ENCODE results near the gene IPMK.
A peak's percentile ranks its signal among the peaks of the same experiment; 100 is the strongest.
"Not testable (repeated sequence)": the region's sequence is repeated elsewhere in the genome, so short reads cannot be mapped to it uniquely, and the experiment has no call there.

The IPMK gene

DNA sequence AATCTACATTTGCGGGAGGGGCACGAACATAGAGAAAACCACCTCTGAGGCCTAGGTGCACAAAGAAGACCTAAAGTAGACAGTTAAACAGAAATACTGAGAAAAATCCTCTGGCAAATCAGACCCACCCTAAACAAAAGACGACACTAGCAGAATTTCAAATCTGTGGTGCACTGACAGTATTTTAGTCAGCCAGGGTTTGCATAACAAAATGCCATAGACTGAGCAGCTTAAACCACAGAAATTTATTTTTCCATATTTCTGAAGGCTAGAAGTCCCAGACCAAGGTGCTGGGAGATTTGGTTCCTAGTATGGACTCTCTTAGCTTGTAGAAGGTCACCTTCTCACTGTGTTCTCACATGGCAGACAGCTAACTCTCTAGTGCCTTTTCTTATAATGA is 26.3 kb downstream of the IPMK start:
- DNase-seq (ENCODE audit: low spot score) (no peak), ATAC-seq (ENCODE audit: low read depth) (no peak)
- H3K27ac ChIP-seq (ENCODE audit: poor library complexity, severe bottlenecking): no peak overlapping the region

DNA sequence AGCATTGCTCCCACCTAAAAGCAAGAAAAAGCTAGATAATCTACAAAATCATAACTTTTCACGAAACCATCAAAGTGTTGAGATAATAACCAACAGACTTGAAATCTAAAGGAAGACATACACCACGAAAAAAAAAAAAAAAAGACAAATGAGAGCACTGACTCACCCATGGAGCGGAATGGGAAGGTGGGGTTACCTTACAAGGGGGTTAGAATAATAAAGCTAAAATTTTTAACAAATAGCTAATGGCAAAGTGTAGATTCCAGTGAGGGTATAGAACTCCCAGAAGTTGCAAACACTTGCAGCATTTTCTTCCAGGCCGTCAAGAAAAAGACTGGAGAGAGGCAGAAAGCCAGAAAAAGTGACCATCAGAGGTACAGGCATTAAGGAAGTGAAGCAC is 27.2 kb downstream of the IPMK start:
- no peak for TF ChIP-seq CTCF (IDR thresholded peaks at IDR 0.05; ENCODE audit: poor library complexity, severe bottlenecking)

More for the DNA sequence above, 26.3 kb downstream of the IPMK start:
- H3K9me3 ChIP-seq (ENCODE audit: severe bottlenecking): no peaks in the 10 kb centered on the region
- TF ChIP-seq CTCF (IDR thresholded peaks at IDR 0.05; ENCODE audit: poor library complexity, severe bottlenecking): no peak
- no peaks in the 10 kb centered on the region for H3K27me3 ChIP-seq (ENCODE audit: insufficient read depth, poor library complexity, severe bottlenecking)
- peaks cover 29% of the 10 kb centered on the region for H3K4me1 ChIP-seq (ENCODE audit: insufficient read depth, poor library complexity, severe bottlenecking)
- H3K36me3 ChIP-seq (ENCODE audit: low read depth): no peaks in the 10 kb centered on the region
- H3K4me3 ChIP-seq (ENCODE audit: severe bottlenecking): no peak overlapping the region

GRCh38 chr10:58239561-58240169 is 28.0 kb downstream of the IPMK start:
- H3K36me3 ChIP-seq (ENCODE audit: low read depth): peaks cover 5% of the 10 kb centered on the region; the same call in 1 of the 2 replicates
- peak overlapping the region; percentile 5 for H3K27ac ChIP-seq (ENCODE audit: poor library complexity, severe bottlenecking)
- H3K9me3 ChIP-seq (ENCODE audit: severe bottlenecking): no peaks in the 10 kb centered on the region
- H3K4me3 ChIP-seq (ENCODE audit: severe bottlenecking): no peak overlapping the region
- no peak for TF ChIP-seq CTCF (IDR thresholded peaks at IDR 0.05; ENCODE audit: poor library complexity, severe bottlenecking)
- ATAC-seq (ENCODE audit: low read depth) (peak; percentile 27), DNase-seq (ENCODE audit: low spot score) (no peak)
- no peaks in the 10 kb centered on the region for H3K27me3 ChIP-seq (ENCODE audit: insufficient read depth, poor library complexity, severe bottlenecking)
- peaks cover 29% of the 10 kb centered on the region for H3K4me1 ChIP-seq (ENCODE audit: insufficient read depth, poor library complexity, severe bottlenecking)

More for the DNA sequence above, 27.2 kb downstream of the IPMK start:
- no peaks in the 10 kb centered on the region; the same call in 1 of the 2 replicates for H3K36me3 ChIP-seq (ENCODE audit: low read depth)
- no peak overlapping the region for H3K27ac ChIP-seq (ENCODE audit: poor library complexity, severe bottlenecking)
- H3K4me3 ChIP-seq (ENCODE audit: severe bottlenecking): no peak overlapping the region
- no peaks in the 10 kb centered on the region for H3K27me3 ChIP-seq (ENCODE audit: insufficient read depth, poor library complexity, severe bottlenecking)
- DNase-seq (ENCODE audit: low spot score) (no peak), ATAC-seq (ENCODE audit: low read depth) (no peak)
- no peaks in the 10 kb centered on the region for H3K9me3 ChIP-seq (ENCODE audit: severe bottlenecking)
- H3K4me1 ChIP-seq (ENCODE audit: insufficient read depth, poor library complexity, severe bottlenecking): peaks cover 29% of the 10 kb centered on the region

GRCh38 chr10:58237014-58237834 is 30.5 kb downstream of the IPMK start:
- Histone ChIP-seq H3K36me3 (ENCODE audit: low read depth) (peaks cover 5% of the 10 kb centered on the region; the same call in 1 of the 2 replicates), H3K9me3 (ENCODE audit: severe bottlenecking) (no peaks in the 10 kb centered on the region), H3K4me1 (ENCODE audit: insufficient read depth, poor library complexity, severe bottlenecking) (peaks cover 29% of the 10 kb centered on the region), H3K4me3 (ENCODE audit: severe bottlenecking) (no peak overlapping the region), H3K27ac (ENCODE audit: poor library complexity, severe bottlenecking) (peak overlapping the region; percentile 12), H3K27me3 (ENCODE audit: insufficient read depth, poor library complexity, severe bottlenecking) (no peaks in the 10 kb centered on the region)
- ATAC-seq (ENCODE audit: low read depth) (peak; percentile 97), DNase-seq (ENCODE audit: low spot score) (no peak)
- no peak for TF ChIP-seq CTCF (IDR thresholded peaks at IDR 0.05; ENCODE audit: poor library complexity, severe bottlenecking)

GRCh38 chr10:58229856-58230255 is 37.8 kb downstream of the IPMK start:
- not testable (repeated sequence) for H3K27ac ChIP-seq (ENCODE audit: poor library complexity, severe bottlenecking); H3K4me1 ChIP-seq (ENCODE audit: insufficient read depth, poor library complexity, severe bottlenecking); H3K9me3 ChIP-seq (ENCODE audit: severe bottlenecking); H3K27me3 ChIP-seq (ENCODE audit: insufficient read depth, poor library complexity, severe bottlenecking); H3K4me3 ChIP-seq (ENCODE audit: severe bottlenecking); H3K36me3 ChIP-seq (ENCODE audit: low read depth); DNase-seq (ENCODE audit: low spot score); ATAC-seq (ENCODE audit: low read depth)
